AG08396 (cell line): Measurements from ENCODE around the gene ANKRD66.
"Not testable (repeated sequence)": the region's sequence is repeated elsewhere in the genome, so short reads cannot be mapped to it uniquely, and the experiment has no call there.

Source experiments
- DNase-seq: peaks from one replicate; pipeline ENCODE4 v3.0.0; 2012; ENCODE audit warnings: low spot score, mixed read lengths

The ANKRD66 gene

GRCh38 chr6:46746696-46747095 lies at the start of gene ANKRD66:
TSS of gene ANKRD66 (plus strand) at chr6:46746933. CDS start at chr6:46751949, 5,016 bp downstream.
- DNase-seq, result no peak

GRCh38 chr6:46699970-46700369 lies 46.8 kb upstream of the ANKRD66 start:
- DNase-seq, result no peak

- no peak for DNase-seq
These were observed 42.2 kb upstream of the ANKRD66 start for GRCh38 chr6:46704562-46704961.

- DNase-seq, result no peak
These were observed 40.3 kb upstream of the ANKRD66 start for GRCh38 chr6:46706464-46706863.

- DNase-seq, result no peak
These were observed 35.2 kb upstream of the ANKRD66 start for GRCh38 chr6:46711491-46711890.

GRCh38 chr6:46715141-46715540 lies 31.6 kb upstream of the ANKRD66 start:
- no peak for DNase-seq

GRCh38 chr6:46719099-46719498 lies 27.6 kb upstream of the ANKRD66 start:
- no peak for DNase-seq

- DNase-seq, result no peak
These were observed 26.3 kb upstream of the ANKRD66 start for GRCh38 chr6:46720401-46720800.

- DNase-seq, result no peak
These were observed 16.9 kb upstream of the ANKRD66 start for GRCh38 chr6:46729787-46730326.

- no peak for DNase-seq
These were observed 15.7 kb upstream of the ANKRD66 start for GRCh38 chr6:46730921-46731461.

GRCh38 chr6:46733341-46733801 lies 13.4 kb upstream of the ANKRD66 start:
- DNase-seq, result no peak

- DNase-seq, result peak; percentile 17
These were observed 11.6 kb upstream of the ANKRD66 start, which contains the start of gene PLA2G7 for GRCh38 chr6:46734867-46735719. TSS of gene PLA2G7 (minus strand) at chr6:46735375. CDS start at chr6:46722891, 12,484 bp downstream.

GRCh38 chr6:46735720-46736031 lies 11.1 kb upstream of the ANKRD66 start:
- DNase-seq, result no peak

GRCh38 chr6:46736906-46737305 lies 9.8 kb upstream of the ANKRD66 start:
- no peak for DNase-seq

- no peak for DNase-seq
These were observed 5.3 kb upstream of the ANKRD66 start for GRCh38 chr6:46741482-46741881.

- no peak for DNase-seq
These were observed 4.8 kb upstream of the ANKRD66 start for GRCh38 chr6:46741910-46742309.

GRCh38 chr6:46743425-46744158 lies 3.1 kb upstream of the ANKRD66 start:
- no peak for DNase-seq

- DNase-seq, result not testable (repeated sequence)
These were observed 2.5 kb upstream of the ANKRD66 start for GRCh38 chr6:46744159-46744725.

- no peak for DNase-seq
These were observed 760 bp upstream of the ANKRD66 start for GRCh38 chr6:46745973-46746372.

GRCh38 chr6:46748940-46749503 lies 2.3 kb downstream of the ANKRD66 start:
- no peak for DNase-seq

GRCh38 chr6:46749731-46750130 lies 3.0 kb downstream of the ANKRD66 start:
- no peak for DNase-seq

GRCh38 chr6:46751658-46752057 lies 4.9 kb downstream of the ANKRD66 start:
- no peak for DNase-seq
